ENCODE results near the gene CMC2.

CMC2 gene

DNA sequence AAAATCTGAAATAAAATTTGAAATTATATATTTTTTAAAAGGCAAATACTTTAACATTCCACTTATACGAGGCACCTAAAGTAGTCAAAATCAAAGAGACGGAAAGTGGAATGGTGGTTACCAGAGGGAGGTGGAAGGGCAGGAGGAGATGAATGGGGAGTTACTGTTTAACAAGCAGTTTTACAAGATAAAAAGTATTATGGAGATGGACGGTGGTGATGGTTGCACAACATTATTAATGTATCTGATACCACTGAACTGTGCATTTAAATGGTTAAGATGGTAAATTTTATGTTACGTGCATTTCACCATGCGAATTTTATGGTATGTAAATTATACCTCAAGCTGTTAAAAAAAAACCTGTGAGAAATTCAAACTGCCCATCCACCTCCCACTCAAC is 5.4 kb downstream of the CMC2 start:
- H3K9ac ChIP-seq (ENCODE audit: low read length) = no peak overlapping the region
- H3K4me2 ChIP-seq (ENCODE audit: low read length) = no peak overlapping the region
- H2AFZ ChIP-seq (ENCODE audit: insufficient read depth, low read length, poor library complexity) = no peak overlapping the region
- WGBS (ENCODE audit: extremely low coverage, insufficient coverage, insufficient read length) = no CpG with 5 or more reads among the region's 5 CpGs
- DNase-seq = no peak
- H3K36me3 ChIP-seq (ENCODE audit: control insufficient read depth in 1 of 2, insufficient read depth in 2 of 2, low read length in 2 of 2) = no peaks in the 10 kb centered on the region
- no peak overlapping the region for H3K18ac ChIP-seq (ENCODE audit: low read length)
- H3K14ac ChIP-seq (ENCODE audit: low read length) = no peak overlapping the region
- H3K4me1 ChIP-seq (ENCODE audit: control insufficient read depth in 1 of 2, insufficient read depth in 2 of 2, low read length in 2 of 2) = peaks cover 0 to 2% of the 10 kb centered on the region in 2 experiments
- H3K4me3 ChIP-seq (ENCODE audit: low read depth, low read length) = no peak overlapping the region
- no peak overlapping the region for H2BK120ac ChIP-seq (ENCODE audit: insufficient read depth, low read length, poor library complexity)
- H4K12ac ChIP-seq (ENCODE audit: low read depth, low read length) = no peak overlapping the region
- no peak overlapping the region for H2AK5ac ChIP-seq (ENCODE audit: low read length)
- H2BK12ac ChIP-seq (ENCODE audit: low read length) = no peak overlapping the region
- H4K91ac ChIP-seq (ENCODE audit: low read depth, low read length) = no peak overlapping the region
- H3K27me3 ChIP-seq (ENCODE audit: insufficient read depth, low read length) = no peaks in the 10 kb centered on the region
- peaks cover 8% of the 10 kb centered on the region for H3K79me2 ChIP-seq (ENCODE audit: control insufficient read depth, insufficient read depth, low read length, poor library complexity)
- no peak overlapping the region for H4K8ac ChIP-seq (ENCODE audit: low read depth, low read length)
- peaks cover under 1% of the 10 kb centered on the region for H3K79me1 ChIP-seq (ENCODE audit: low read length)
- H3K23ac ChIP-seq (ENCODE audit: low read length) = no peak overlapping the region
- no peak overlapping the region for H3K27ac ChIP-seq (ENCODE audit: low read depth, low read length)
- H3K4ac ChIP-seq (ENCODE audit: low read depth, low read length) = no peak overlapping the region
- H2BK5ac ChIP-seq (ENCODE audit: low read depth, low read length, poor library complexity) = no peak overlapping the region
- no peaks in the 10 kb centered on the region for H3K9me3 ChIP-seq (ENCODE audit: insufficient read depth, low read depth, low read length)

- no peaks in the 10 kb centered on the region for H3K79me1 ChIP-seq (ENCODE audit: low read length)
- DNase-seq = no peak
- H3K79me2 ChIP-seq (ENCODE audit: control insufficient read depth, insufficient read depth, low read length, poor library complexity) = peaks cover 7% of the 10 kb centered on the region
- H4K91ac ChIP-seq (ENCODE audit: low read depth, low read length) = no peak overlapping the region
- H4K8ac ChIP-seq (ENCODE audit: low read depth, low read length) = no peak overlapping the region
- no peak overlapping the region for H3K9ac ChIP-seq (ENCODE audit: low read length)
- H2AK5ac ChIP-seq (ENCODE audit: low read length) = no peak overlapping the region
- H3K36me3 ChIP-seq (ENCODE audit: control insufficient read depth in 1 of 2, insufficient read depth in 2 of 2, low read length in 2 of 2) = no peaks in the 10 kb centered on the region
- H3K27ac ChIP-seq (ENCODE audit: low read depth, low read length) = no peak overlapping the region
- no peak overlapping the region for H3K23ac ChIP-seq (ENCODE audit: low read length)
- no peak overlapping the region for H4K12ac ChIP-seq (ENCODE audit: low read depth, low read length)
- H2BK120ac ChIP-seq (ENCODE audit: insufficient read depth, low read length, poor library complexity) = no peak overlapping the region
- no peak overlapping the region for H3K14ac ChIP-seq (ENCODE audit: low read length)
- H2BK5ac ChIP-seq (ENCODE audit: low read depth, low read length, poor library complexity) = no peak overlapping the region
- peaks cover 0 to 2% of the 10 kb centered on the region in 2 experiments for H3K4me1 ChIP-seq (ENCODE audit: control insufficient read depth in 1 of 2, insufficient read depth in 2 of 2, low read length in 2 of 2)
- no CpG with 5 or more reads among the region's 3 CpGs for WGBS (ENCODE audit: extremely low coverage, insufficient coverage, insufficient read length)
- no peak overlapping the region for H3K4me3 ChIP-seq (ENCODE audit: low read depth, low read length)
- peak overlapping the region; percentile 62 for H3K4ac ChIP-seq (ENCODE audit: low read depth, low read length)
- H3K9me3 ChIP-seq (ENCODE audit: insufficient read depth, low read depth, low read length) = no peaks in the 10 kb centered on the region
- H3K18ac ChIP-seq (ENCODE audit: low read length) = no peak overlapping the region
- no peak overlapping the region for H2AFZ ChIP-seq (ENCODE audit: insufficient read depth, low read length, poor library complexity)
- H3K4me2 ChIP-seq (ENCODE audit: low read length) = no peak overlapping the region
- H3K27me3 ChIP-seq (ENCODE audit: insufficient read depth, low read length) = no peaks in the 10 kb centered on the region
- no peak overlapping the region for H2BK12ac ChIP-seq (ENCODE audit: low read length)
Observed at GRCh38 chr16:81000873-81001272, 5.8 kb downstream of the CMC2 start.

DNA sequence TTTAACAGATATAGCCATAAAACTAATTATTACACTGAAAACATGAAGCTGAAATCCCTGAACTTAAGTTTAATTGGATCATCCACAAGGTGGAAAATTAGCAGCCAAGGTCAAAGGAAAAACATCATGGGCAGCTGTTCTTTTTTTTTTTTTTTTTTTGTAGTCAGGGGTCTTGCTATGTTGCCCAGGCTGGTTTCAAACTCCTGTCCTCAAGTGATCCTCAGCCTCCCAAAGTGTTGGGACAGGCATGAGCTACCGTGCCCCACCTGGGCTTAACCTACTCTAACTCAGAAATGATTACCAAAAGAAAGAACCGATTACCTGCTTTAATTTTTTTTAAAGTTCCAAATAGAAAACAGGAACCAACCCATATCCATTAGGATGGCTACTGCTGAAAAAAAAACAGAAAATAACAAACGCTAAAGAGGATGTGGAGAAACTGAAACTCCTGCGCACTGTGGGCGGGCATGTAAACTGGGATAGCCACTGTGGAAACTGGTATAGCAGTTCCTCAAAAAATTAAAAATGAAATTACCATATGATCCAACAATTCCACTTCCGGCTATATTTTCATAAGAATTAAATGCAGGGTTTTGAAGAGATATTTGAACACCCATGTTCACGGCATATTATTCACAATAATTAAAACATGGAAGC is 8.6 kb downstream of the CMC2 start:
- peaks cover 4% of the 10 kb centered on the region for H3K79me2 ChIP-seq (ENCODE audit: control insufficient read depth, insufficient read depth, low read length, poor library complexity)
- peak overlapping the region; percentile 36 for H3K4ac ChIP-seq (ENCODE audit: low read depth, low read length)
- DNase-seq = no peak
- H4K91ac ChIP-seq (ENCODE audit: low read depth, low read length) = no peak overlapping the region
- no peak overlapping the region for H2BK5ac ChIP-seq (ENCODE audit: low read depth, low read length, poor library complexity)
- H3K9ac ChIP-seq (ENCODE audit: low read length) = no peak overlapping the region
- no CpG with 5 or more reads among the region's 7 CpGs for WGBS (ENCODE audit: extremely low coverage, insufficient coverage, insufficient read length)
- H3K4me1 ChIP-seq (ENCODE audit: control insufficient read depth in 1 of 2, insufficient read depth in 2 of 2, low read length in 2 of 2) = no peaks in the 10 kb centered on the region
- peaks cover 0 to 3% of the 10 kb centered on the region in 2 experiments for H3K36me3 ChIP-seq (ENCODE audit: control insufficient read depth in 1 of 2, insufficient read depth in 2 of 2, low read length in 2 of 2)
- H4K12ac ChIP-seq (ENCODE audit: low read depth, low read length) = no peak overlapping the region
- H3K23ac ChIP-seq (ENCODE audit: low read length) = no peak overlapping the region
- H3K14ac ChIP-seq (ENCODE audit: low read length) = no peak overlapping the region
- peaks cover 1% of the 10 kb centered on the region for H3K79me1 ChIP-seq (ENCODE audit: low read length)
- no peak overlapping the region for H3K27ac ChIP-seq (ENCODE audit: low read depth, low read length)
- no peaks in the 10 kb centered on the region for H3K27me3 ChIP-seq (ENCODE audit: insufficient read depth, low read length)
- no peaks in the 10 kb centered on the region for H3K9me3 ChIP-seq (ENCODE audit: insufficient read depth, low read depth, low read length)
- H2AK5ac ChIP-seq (ENCODE audit: low read length) = no peak overlapping the region
- no peak overlapping the region for H3K18ac ChIP-seq (ENCODE audit: low read length)
- no peak overlapping the region for H3K4me2 ChIP-seq (ENCODE audit: low read length)
- H2BK12ac ChIP-seq (ENCODE audit: low read length) = no peak overlapping the region
- no peak overlapping the region for H2AFZ ChIP-seq (ENCODE audit: insufficient read depth, low read length, poor library complexity)
- no peak overlapping the region for H3K4me3 ChIP-seq (ENCODE audit: low read depth, low read length)
- no peak overlapping the region for H4K8ac ChIP-seq (ENCODE audit: low read depth, low read length)
- H2BK120ac ChIP-seq (ENCODE audit: insufficient read depth, low read length, poor library complexity) = no peak overlapping the region

- no peak overlapping the region for H4K91ac ChIP-seq (ENCODE audit: low read depth, low read length)
- H3K14ac ChIP-seq (ENCODE audit: low read length) = no peak overlapping the region
- no peak overlapping the region for H3K23ac ChIP-seq (ENCODE audit: low read length)
Observed at GRCh38 chr16:80997139-80997798, 9.4 kb downstream of the CMC2 start.

More at GRCh38 chr16:80997139-80997798, 9.4 kb downstream of the CMC2 start:
- no peak overlapping the region for H3K9ac ChIP-seq (ENCODE audit: low read length)
- peaks cover 2% of the 10 kb centered on the region in 2 experiments for H3K4me1 ChIP-seq (ENCODE audit: control insufficient read depth in 1 of 2, insufficient read depth in 2 of 2, low read length in 2 of 2)
- H2BK120ac ChIP-seq (ENCODE audit: insufficient read depth, low read length, poor library complexity) = no peak overlapping the region
- no peak overlapping the region for H4K12ac ChIP-seq (ENCODE audit: low read depth, low read length)
- no peak overlapping the region for H2AK5ac ChIP-seq (ENCODE audit: low read length)
- H3K4me3 ChIP-seq (ENCODE audit: low read depth, low read length) = no peak overlapping the region
- H3K4ac ChIP-seq (ENCODE audit: low read depth, low read length) = no peak overlapping the region
- no peaks in the 10 kb centered on the region for H3K27me3 ChIP-seq (ENCODE audit: insufficient read depth, low read length)
- peak; percentile 70 to 96 for DNase-seq
- peaks cover 1% of the 10 kb centered on the region for H3K79me1 ChIP-seq (ENCODE audit: low read length)
- no peak overlapping the region for H3K4me2 ChIP-seq (ENCODE audit: low read length)
- peaks cover 4% of the 10 kb centered on the region for H3K79me2 ChIP-seq (ENCODE audit: control insufficient read depth, insufficient read depth, low read length, poor library complexity)
- no peak overlapping the region for H2BK12ac ChIP-seq (ENCODE audit: low read length)
- no peak overlapping the region for H3K18ac ChIP-seq (ENCODE audit: low read length)
- H2BK5ac ChIP-seq (ENCODE audit: low read depth, low read length, poor library complexity) = no peak overlapping the region
- peaks cover 0 to 3% of the 10 kb centered on the region in 2 experiments for H3K36me3 ChIP-seq (ENCODE audit: control insufficient read depth in 1 of 2, insufficient read depth in 2 of 2, low read length in 2 of 2)
- WGBS (ENCODE audit: extremely low coverage, insufficient coverage, insufficient read length) = no CpG with 5 or more reads among the region's 9 CpGs
- no peak overlapping the region for H2AFZ ChIP-seq (ENCODE audit: insufficient read depth, low read length, poor library complexity)
- H3K9me3 ChIP-seq (ENCODE audit: insufficient read depth, low read depth, low read length) = no peaks in the 10 kb centered on the region
- no peak overlapping the region for H3K27ac ChIP-seq (ENCODE audit: low read depth, low read length)
- no peak overlapping the region for H4K8ac ChIP-seq (ENCODE audit: low read depth, low read length)
